Natural killer cell (primary cell): ENCODE data around the gene POU2F1. TPM values are rescaled to one million over a fixed set of nuclear protein-coding genes. Genes with fewer than 3 reads are reported as not detected.

Experiments
- ATAC-seq, 3 donors: fragments of 150-1000 bp in 2 of 3; fragments of 200-7000 bp in 1 of 3; cut with Tn5 transposase; 1 replicate in 1 of 3; 2 replicates in 2 of 3; pipeline ENCODE4 v1.10.0; 2021; ENCODE audit warnings: mild to moderate bottlenecking in 2 of 3, moderate library complexity in 2 of 3
- DNase-seq, 2 donors: peaks; one replicate each; pipeline versions ENCODE4 v3.0.0 to v3.0.0-alpha.2; 2013 to 2021; ENCODE audit warnings: mixed read lengths in 1 of 2
- H3K27ac ChIP-seq: one replicate; pipeline ENCODE4 v1.5.1; 2013; ENCODE audit warnings: mild to moderate bottlenecking, low read length
- H3K27me3 ChIP-seq: one replicate; pipeline ENCODE4 v1.6.1; 2013; ENCODE audit warnings: low read length; ENCODE audit not compliant: control insufficient read depth, insufficient read depth
- H3K36me3 ChIP-seq: one replicate; pipeline ENCODE4 v1.6.1; 2013; ENCODE audit warnings: low read length; ENCODE audit not compliant: control insufficient read depth, insufficient read depth
- H3K4me1 ChIP-seq: one replicate; pipeline ENCODE4 v1.6.1; 2013; ENCODE audit warnings: low read length; ENCODE audit not compliant: control insufficient read depth, insufficient read depth
- H3K4me3 ChIP-seq: one replicate; pipeline ENCODE4 v1.5.1; 2013; ENCODE audit warnings: low read length
- H3K9me3 ChIP-seq: one replicate; pipeline ENCODE4 v1.6.1; 2013; ENCODE audit warnings: low read length; ENCODE audit not compliant: control insufficient read depth, insufficient read depth
- H3K27ac Mint-ChIP-seq, 2 donors: one replicate each; pipeline ENCODE4 v1.8.0; 2022; ENCODE audit warnings: mild to moderate bottlenecking in 2 of 2, mixed read lengths in 2 of 2, moderate library complexity in 1 of 2
- H3K27me3 Mint-ChIP-seq, 2 donors: one replicate each; pipeline ENCODE4 v1.8.0; 2022; ENCODE audit warnings: low read depth in 2 of 2, mixed read lengths in 2 of 2
- H3K36me3 Mint-ChIP-seq: one replicate; pipeline ENCODE4 v1.8.0; 2022; ENCODE audit warnings: mixed read lengths
- H3K4me1 Mint-ChIP-seq, 2 donors: one replicate each; pipeline ENCODE4 v1.8.0; 2022; ENCODE audit warnings: mixed read lengths in 2 of 2
- H3K4me3 Mint-ChIP-seq: one replicate; pipeline ENCODE4 v1.8.0; 2022; ENCODE audit warnings: mild to moderate bottlenecking, moderate library complexity, mixed read lengths
- H3K9me3 Mint-ChIP-seq, 2 donors: one replicate each; pipeline ENCODE4 v1.8.0; 2022; ENCODE audit warnings: mixed read lengths in 2 of 2
- CTCF ChIP-seq: fragments of 200-600 bp; IDR thresholded peaks from one replicate; pipeline ENCODE4 v1.8.0; 2022; ENCODE audit warnings: antibody characterized with exemption
- WGBS: methylation state at CpG from one replicate; pipeline ENCODE4 v1.1.7; 2013; ENCODE audit warnings: missing lambda C conversion rate; ENCODE audit not compliant: insufficient coverage; 5-methylcytosine and 5-hydroxymethylcytosine counted together
- intact Hi-C: fragments of 100-400 bp; cut with micrococcal nuclease; formaldehyde crosslinking; loops from one replicate; pipeline ENCODE4 v1.14.2; 2022
- total RNA-seq, 4 donors: library from RNA; stranded (reverse); fragments of 120-200 nt in 1 of 4; gene quantifications; one replicate each; pipeline versions ENCODE4 v1.2.3 to v1.2.4, GENCODE V29; 2013 to 2022

The POU2F1 gene
- total RNA-seq, 3 donors from 2014 or later (not counting 1 experiment from before 2014, with no cell fraction given), result 39.8 to 44.6 (median 40.9) TPM

- 95% methylated on average over 2 of the region's 4 CpGs for WGBS
- Mint-ChIP-seq H3K27me3 (no peaks in the 10 kb centered on the region), H3K4me3 (no peak overlapping the region), H3K9me3 (no peaks in the 10 kb centered on the region), H3K27ac (peak overlapping the region in 1 of 2 donors; percentile 22), H3K4me1 (peaks cover 36 to 37% of the 10 kb centered on the region in 2 donors), H3K36me3 (no peaks in the 10 kb centered on the region)
- Histone ChIP-seq H3K27ac (no peak overlapping the region), H3K4me3 (no peak overlapping the region), H3K9me3 (no peaks in the 10 kb centered on the region), H3K4me1 (no peaks in the 10 kb centered on the region), H3K27me3 (no peaks in the 10 kb centered on the region), H3K36me3 (no peaks in the 10 kb centered on the region)
- no peak for TF ChIP-seq CTCF
- intact Hi-C loops, result no loop called here
- DNase-seq (no peak), ATAC-seq (peak in 1 of 3 donors; percentile 30)
Measured at GRCh38 chr1:167297222-167298214, 76.8 kb downstream of the POU2F1 start.

- Histone ChIP-seq H3K27me3 (no peaks in the 10 kb centered on the region), H3K36me3 (no peaks in the 10 kb centered on the region), H3K4me3 (no peak overlapping the region), H3K4me1 (no peaks in the 10 kb centered on the region), H3K27ac (no peak overlapping the region), H3K9me3 (no peaks in the 10 kb centered on the region)
- no peaks in the 10 kb centered on the region for H3K9me3 Mint-ChIP-seq
- intact Hi-C loops, result no loop called here
- WGBS, result no CpG with 5 or more reads among the region's 3 CpGs
- no peaks in the 10 kb centered on the region for H3K36me3 Mint-ChIP-seq
- no peak for ATAC-seq
- H3K27me3 Mint-ChIP-seq, result no peaks in the 10 kb centered on the region
- no peak for DNase-seq
- peaks cover 28 to 30% of the 10 kb centered on the region in 2 donors for H3K4me1 Mint-ChIP-seq
- TF ChIP-seq CTCF, result no peak
- H3K4me3 Mint-ChIP-seq, result no peak overlapping the region
- H3K27ac Mint-ChIP-seq, result no peak overlapping the region
Measured at GRCh38 chr1:167298325-167298724, 77.6 kb downstream of the POU2F1 start.

GRCh38 chr1:167301355-167301754, 80.7 kb downstream of the POU2F1 start:
- Mint-ChIP-seq H3K36me3 (no peaks in the 10 kb centered on the region), H3K27ac (no peak overlapping the region)
- WGBS, result no CpG with 5 or more reads among the region's 1 CpG

More at GRCh38 chr1:167301355-167301754, 80.7 kb downstream of the POU2F1 start:
- DNase-seq (no peak), ATAC-seq (no peak)
- no peaks in the 10 kb centered on the region for H3K9me3 Mint-ChIP-seq
- Histone ChIP-seq H3K4me3 (no peak overlapping the region), H3K9me3 (no peaks in the 10 kb centered on the region), H3K27ac (no peak overlapping the region), H3K4me1 (no peaks in the 10 kb centered on the region), H3K36me3 (no peaks in the 10 kb centered on the region), H3K27me3 (no peaks in the 10 kb centered on the region)
- no peaks in the 10 kb centered on the region for H3K27me3 Mint-ChIP-seq
- intact Hi-C loops, result no loop called here
- H3K4me3 Mint-ChIP-seq, result no peak overlapping the region
- TF ChIP-seq CTCF, result no peak
- H3K4me1 Mint-ChIP-seq, result peaks cover 13% of the 10 kb centered on the region in 2 donors
